Natural killer cell (primary cell): ENCODE data around the gene SIGLEC5. TPM values are rescaled to one million over a fixed set of nuclear protein-coding genes. Genes with fewer than 3 reads are reported as not detected.

Experiments used
- ATAC-seq, 3 donors: fragments of 150-1000 bp in 2 of 3; fragments of 200-7000 bp in 1 of 3; cut with Tn5 transposase; 1 replicate in 1 of 3; 2 replicates in 2 of 3; pipeline ENCODE4 v1.10.0; 2021; ENCODE audit warnings: mild to moderate bottlenecking in 2 of 3, moderate library complexity in 2 of 3
- DNase-seq, 2 donors: peaks; one replicate each; pipeline versions ENCODE4 v3.0.0 to v3.0.0-alpha.2; 2013 to 2021; ENCODE audit warnings: mixed read lengths in 1 of 2
- H3K27ac ChIP-seq: one replicate; pipeline ENCODE4 v1.5.1; 2013; ENCODE audit warnings: mild to moderate bottlenecking, low read length
- H3K27me3 ChIP-seq: one replicate; pipeline ENCODE4 v1.6.1; 2013; ENCODE audit warnings: low read length; ENCODE audit not compliant: control insufficient read depth, insufficient read depth
- H3K36me3 ChIP-seq: one replicate; pipeline ENCODE4 v1.6.1; 2013; ENCODE audit warnings: low read length; ENCODE audit not compliant: control insufficient read depth, insufficient read depth
- H3K4me1 ChIP-seq: one replicate; pipeline ENCODE4 v1.6.1; 2013; ENCODE audit warnings: low read length; ENCODE audit not compliant: control insufficient read depth, insufficient read depth
- H3K4me3 ChIP-seq: one replicate; pipeline ENCODE4 v1.5.1; 2013; ENCODE audit warnings: low read length
- H3K9me3 ChIP-seq: one replicate; pipeline ENCODE4 v1.6.1; 2013; ENCODE audit warnings: low read length; ENCODE audit not compliant: control insufficient read depth, insufficient read depth
- H3K27ac Mint-ChIP-seq, 2 donors: one replicate each; pipeline ENCODE4 v1.8.0; 2022; ENCODE audit warnings: mild to moderate bottlenecking in 2 of 2, mixed read lengths in 2 of 2, moderate library complexity in 1 of 2
- H3K27me3 Mint-ChIP-seq, 2 donors: one replicate each; pipeline ENCODE4 v1.8.0; 2022; ENCODE audit warnings: low read depth in 2 of 2, mixed read lengths in 2 of 2
- H3K36me3 Mint-ChIP-seq: one replicate; pipeline ENCODE4 v1.8.0; 2022; ENCODE audit warnings: mixed read lengths
- H3K4me1 Mint-ChIP-seq, 2 donors: one replicate each; pipeline ENCODE4 v1.8.0; 2022; ENCODE audit warnings: mixed read lengths in 2 of 2
- H3K4me3 Mint-ChIP-seq: one replicate; pipeline ENCODE4 v1.8.0; 2022; ENCODE audit warnings: mild to moderate bottlenecking, moderate library complexity, mixed read lengths
- H3K9me3 Mint-ChIP-seq, 2 donors: one replicate each; pipeline ENCODE4 v1.8.0; 2022; ENCODE audit warnings: mixed read lengths in 2 of 2
- CTCF ChIP-seq: fragments of 200-600 bp; IDR thresholded peaks from one replicate; pipeline ENCODE4 v1.8.0; 2022; ENCODE audit warnings: antibody characterized with exemption
- WGBS: methylation state at CpG from one replicate; pipeline ENCODE4 v1.1.7; 2013; ENCODE audit warnings: missing lambda C conversion rate; ENCODE audit not compliant: insufficient coverage; 5-methylcytosine and 5-hydroxymethylcytosine counted together
- intact Hi-C: fragments of 100-400 bp; cut with micrococcal nuclease; formaldehyde crosslinking; loops from one replicate; pipeline ENCODE4 v1.14.2; 2022
- total RNA-seq, 4 donors: library from RNA; stranded (reverse); fragments of 120-200 nt in 1 of 4; gene quantifications; one replicate each; pipeline versions ENCODE4 v1.2.3 to v1.2.4, GENCODE V29; 2013 to 2022

SIGLEC5 gene
- total RNA-seq, 3 donors from 2014 or later (not counting 1 experiment from before 2014, with no cell fraction given): 0.54 to 1.0 (median 0.90) TPM

DNA sequence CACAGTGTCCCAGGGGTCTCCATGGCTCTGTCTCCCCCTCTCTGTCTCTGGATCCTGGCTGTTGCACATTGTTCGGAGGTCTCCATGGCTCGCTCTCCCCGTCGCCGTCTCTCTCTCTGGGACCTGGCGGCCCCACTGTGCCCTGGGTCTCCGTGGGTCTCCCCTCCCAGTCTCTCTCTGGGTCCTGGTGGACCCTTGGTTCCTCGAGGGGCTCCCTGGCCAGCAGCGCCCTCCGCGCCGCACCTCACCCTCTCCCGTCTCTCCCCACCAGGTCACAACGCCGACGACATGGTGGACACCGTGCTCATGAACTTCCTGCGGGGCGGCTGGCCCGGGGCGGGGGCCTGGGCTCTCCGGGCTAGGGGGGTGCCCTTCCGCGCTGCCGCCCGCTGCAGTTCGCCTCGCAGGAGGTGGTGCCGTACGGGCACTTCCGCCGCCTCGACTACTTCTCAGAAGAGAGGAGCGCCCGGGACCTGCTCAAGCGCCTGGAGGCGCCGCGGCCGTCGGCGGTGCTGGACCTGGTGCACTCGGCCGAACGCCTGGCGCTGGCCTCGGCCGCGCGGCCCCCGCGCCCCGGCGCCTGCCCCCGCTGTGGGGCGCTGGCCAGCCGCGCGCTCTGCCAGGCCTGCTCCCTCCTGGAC lies 29.1 kb downstream of the SIGLEC5 start:
- Mint-ChIP-seq H3K9me3 (no peaks in the 10 kb centered on the region), H3K4me3 (peak overlapping the region; percentile 60), H3K36me3 (no peaks in the 10 kb centered on the region), H3K27ac (peak overlapping the region in 1 of 2 donors; percentile 81), H3K27me3 (peaks cover 0 to 14% of the 10 kb centered on the region in 2 donors), H3K4me1 (peaks cover 0 to 15% of the 10 kb centered on the region in 2 donors)
- ATAC-seq: peak; percentile 74 to 92 (median 80)
- Histone ChIP-seq H3K36me3 (no peaks in the 10 kb centered on the region), H3K4me1 (peaks cover 9% of the 10 kb centered on the region), H3K4me3 (peak overlapping the region; percentile 19), H3K9me3 (no peaks in the 10 kb centered on the region), H3K27me3 (peaks cover 4% of the 10 kb centered on the region), H3K27ac (peak overlapping the region; percentile 20)
- DNase-seq: peak in 1 of 2 donors; percentile 28
- no peak for TF ChIP-seq CTCF
- WGBS: 15% methylated on average over 59 of the region's 59 CpGs
- intact Hi-C loops: no loop called here

- no peak for TF ChIP-seq CTCF
- no peak overlapping the region for H3K4me3 ChIP-seq
- no peaks in the 10 kb centered on the region for H3K36me3 ChIP-seq
- H3K4me1 Mint-ChIP-seq: peaks cover 14 to 35% of the 10 kb centered on the region in 2 donors
- H3K9me3 Mint-ChIP-seq: peaks cover 0 to 2% of the 10 kb centered on the region in 2 donors
- H3K4me3 Mint-ChIP-seq: no peak overlapping the region
- H3K27ac ChIP-seq: no peak overlapping the region
- no peak overlapping the region for H3K27ac Mint-ChIP-seq
- DNase-seq: no peak
- peaks cover 20% of the 10 kb centered on the region for H3K4me1 ChIP-seq
- H3K36me3 Mint-ChIP-seq: no peaks in the 10 kb centered on the region
- ATAC-seq: no peak
- no peaks in the 10 kb centered on the region for H3K9me3 ChIP-seq
- 97% methylated on average over 10 of the region's 10 CpGs for WGBS
- peaks cover 0 to 14% of the 10 kb centered on the region in 2 donors for H3K27me3 Mint-ChIP-seq
- peaks cover 4% of the 10 kb centered on the region for H3K27me3 ChIP-seq
- intact Hi-C loops: no loop called here
Observed at GRCh38 chr19:51599084-51599483, 31.1 kb downstream of the SIGLEC5 start.

DNA sequence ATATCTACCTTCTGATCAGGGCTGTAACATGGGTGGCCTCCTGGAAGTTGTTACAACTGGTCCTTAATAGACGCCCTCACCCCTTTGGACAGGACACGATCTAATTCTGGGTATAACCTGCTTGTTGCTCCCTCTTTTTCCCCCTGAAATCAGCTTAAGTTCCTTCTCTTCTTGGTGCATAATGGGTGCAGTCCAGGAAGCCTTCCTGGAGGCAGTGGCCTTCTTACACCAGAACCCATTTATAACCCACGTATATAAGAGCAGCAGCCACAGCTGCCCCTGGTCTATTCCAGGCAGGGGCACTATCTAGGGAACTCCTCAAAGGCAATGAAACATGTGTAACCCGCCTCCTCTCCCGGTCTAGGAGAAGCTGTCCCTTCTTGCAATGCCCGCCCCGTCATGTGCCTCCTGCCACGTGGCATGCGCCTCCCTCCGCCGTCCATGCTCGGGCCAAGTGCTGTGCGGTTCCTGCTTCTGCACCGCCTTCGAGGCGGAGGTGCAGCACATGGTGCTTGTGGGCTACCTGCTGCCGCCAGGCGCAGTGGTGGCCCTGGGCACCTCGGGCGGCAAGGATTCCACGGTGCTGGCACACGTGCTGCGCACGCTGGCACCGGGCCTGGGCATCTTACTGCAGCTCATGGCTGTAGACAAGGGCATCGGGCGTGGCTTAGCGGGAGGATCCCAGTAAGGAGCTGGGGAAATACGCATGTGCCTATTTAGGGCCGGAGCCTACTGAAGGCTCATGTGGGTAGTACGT lies 31.9 kb downstream of the SIGLEC5 start:
- intact Hi-C loops: no loop called here
- no peak for DNase-seq
- ATAC-seq: no peak
- H3K4me1 Mint-ChIP-seq: peaks cover 21 to 42% of the 10 kb centered on the region in 2 donors
- 97% methylated on average over 31 of the region's 31 CpGs for WGBS
- no peaks in the 10 kb centered on the region for H3K36me3 Mint-ChIP-seq
- Histone ChIP-seq H3K27me3 (peaks cover 4% of the 10 kb centered on the region), H3K9me3 (no peaks in the 10 kb centered on the region), H3K4me3 (no peak overlapping the region), H3K36me3 (no peaks in the 10 kb centered on the region), H3K4me1 (peaks cover 28% of the 10 kb centered on the region), H3K27ac (no peak overlapping the region)
- H3K9me3 Mint-ChIP-seq: peaks cover 0 to 2% of the 10 kb centered on the region in 2 donors
- peak overlapping the region; percentile 17 for H3K4me3 Mint-ChIP-seq
- no peak for TF ChIP-seq CTCF
- H3K27me3 Mint-ChIP-seq: peaks cover 0 to 14% of the 10 kb centered on the region in 2 donors
- no peak overlapping the region for H3K27ac Mint-ChIP-seq
